NCI-H2196 treated with DMSO at 0.1 percent for 48 hours (cell line): ENCODE data around the gene CAMK2B.

ENCODE experiments used
- DNase-seq: peaks from one replicate; lab custom pipeline; 2025; ENCODE audit not compliant: unreplicated experiment; lab: John Stamatoyannopoulos, UW

The CAMK2B gene

DNA sequence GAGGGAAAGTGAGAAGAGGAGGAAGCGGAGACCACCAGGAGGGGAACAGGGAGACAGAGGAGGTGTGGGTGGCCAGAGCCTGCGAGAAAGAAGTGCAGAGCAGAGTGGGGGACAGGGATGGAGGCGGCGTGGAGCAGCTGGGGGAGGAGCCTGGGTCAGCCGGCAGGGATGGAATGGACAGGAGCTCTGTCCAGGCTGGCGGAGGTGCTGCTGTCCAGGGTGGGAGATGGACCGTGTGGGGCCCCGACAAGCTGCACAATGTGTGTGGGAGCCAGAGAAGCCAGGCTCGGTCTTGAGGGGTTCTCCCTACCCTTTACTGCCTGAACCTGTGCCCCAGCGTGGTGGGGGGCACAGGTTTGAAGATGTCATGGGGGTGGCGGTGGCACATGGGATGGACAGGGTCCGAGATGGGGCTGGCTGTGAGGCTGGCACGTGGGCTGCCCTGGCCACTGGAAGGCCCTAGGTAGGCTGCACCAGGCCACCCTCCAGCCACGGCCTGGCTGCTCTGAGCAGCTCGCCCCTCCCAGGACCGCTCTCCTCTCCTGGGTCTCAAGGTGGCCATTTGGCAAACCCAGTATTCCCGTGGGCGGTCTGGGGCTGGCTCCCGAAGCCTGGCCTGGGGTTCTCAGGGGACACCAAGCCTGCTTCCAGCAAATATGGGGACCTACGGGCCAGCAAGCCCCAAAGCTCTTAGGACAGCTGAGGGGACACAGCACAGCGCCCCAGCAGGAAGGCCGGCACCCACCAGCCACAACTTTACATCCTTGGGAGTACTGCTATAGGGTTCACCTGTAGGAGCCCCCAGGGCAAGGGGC is 92.3 kb downstream of the CAMK2B start:
- no peak for DNase-seq

DNA sequence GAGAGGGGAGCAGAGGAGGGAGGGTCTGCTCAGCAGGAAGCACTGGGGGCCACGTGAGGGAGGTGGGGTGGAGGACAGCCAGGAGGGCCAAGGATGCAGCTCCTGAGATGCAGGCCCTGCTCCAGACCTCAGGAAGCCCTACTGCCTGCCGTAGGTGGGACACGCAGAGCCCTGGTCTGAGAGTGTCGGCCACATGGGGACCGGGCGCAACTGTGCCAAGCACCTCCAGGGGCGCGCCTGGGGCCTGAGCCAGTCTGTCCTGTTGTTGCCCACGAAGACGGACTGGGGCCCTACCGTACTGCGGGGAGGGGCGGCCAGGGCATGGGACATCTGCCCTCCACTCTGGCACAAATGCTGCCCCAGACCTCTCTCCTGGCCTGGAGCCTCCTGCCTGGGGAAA is 93.0 kb downstream of the CAMK2B start:
- DNase-seq: no peak

- DNase-seq: no peak
Observed at GRCh38 chr7:44231088-44231487, 94.3 kb downstream of the CAMK2B start.

DNA sequence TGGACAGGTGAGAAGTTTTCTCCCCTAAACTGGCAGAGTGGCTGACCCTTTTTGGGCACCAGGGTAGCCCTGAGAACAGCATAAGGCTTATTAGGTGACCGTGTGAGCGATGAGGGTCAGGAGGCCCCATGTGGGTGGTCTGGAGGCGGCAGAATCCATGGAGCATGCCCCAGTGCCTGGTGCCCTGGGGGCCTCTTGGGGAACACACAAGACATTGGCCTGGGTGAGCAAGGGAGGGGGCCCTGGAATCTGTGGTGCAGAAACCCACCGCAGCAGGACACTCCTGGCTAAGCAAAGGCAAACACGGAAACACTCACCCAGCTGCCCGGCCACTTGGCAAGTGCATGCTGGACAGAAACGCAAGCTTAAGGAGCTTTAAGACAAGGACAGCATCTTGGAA is 95.1 kb downstream of the CAMK2B start:
- no peak for DNase-seq

DNA sequence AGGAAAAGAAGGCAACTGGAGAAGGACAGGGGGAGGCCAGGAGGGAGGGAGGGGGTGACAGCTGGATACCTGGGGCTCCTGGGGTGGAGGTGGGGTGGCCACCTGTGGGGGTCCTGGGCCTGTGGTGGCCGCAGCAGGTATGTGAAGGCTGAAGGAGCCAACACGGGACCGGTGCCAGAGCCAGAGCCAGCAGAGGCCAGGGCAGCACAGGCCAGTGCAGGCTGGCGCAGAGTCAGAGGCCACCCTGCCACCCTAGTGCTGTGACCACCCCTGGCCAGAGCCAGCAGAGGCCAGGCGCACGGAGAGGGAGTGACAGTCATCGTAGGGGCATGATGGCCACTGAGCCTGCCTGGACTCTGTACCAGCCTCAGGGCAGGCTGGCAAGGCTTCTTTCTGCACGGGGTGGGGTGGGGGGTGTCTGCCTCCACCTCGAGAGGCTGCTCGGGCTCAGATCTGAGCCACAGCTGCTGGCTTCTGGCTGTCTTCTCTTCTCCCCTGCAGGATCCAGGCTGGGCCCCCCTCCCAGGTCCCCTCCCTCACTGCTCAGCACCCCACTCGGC is 95.8 kb downstream of the CAMK2B start:
- no peak for DNase-seq

GRCh38 chr7:44228571-44229350 is 96.6 kb downstream of the CAMK2B start:
- no peak for DNase-seq

DNA sequence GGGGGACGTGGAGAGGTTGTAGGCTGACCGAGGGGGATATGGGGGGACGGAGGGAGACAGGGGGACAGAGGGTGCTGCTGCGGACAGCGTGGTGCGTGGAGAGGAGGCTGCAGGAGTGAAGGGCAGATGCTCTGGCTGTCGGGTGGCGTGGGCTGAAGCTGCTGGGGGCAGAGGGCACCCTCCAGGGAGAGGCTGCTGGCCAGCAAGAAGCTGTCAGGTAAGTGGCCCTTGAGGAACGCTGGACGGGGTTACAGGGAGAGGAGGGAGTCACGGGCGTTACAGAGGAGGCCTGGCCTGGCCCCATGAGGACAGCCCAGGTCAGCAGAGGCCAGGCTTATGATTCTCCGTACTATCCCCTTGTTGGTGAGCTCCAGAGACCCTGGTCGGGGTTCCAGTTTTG is 97.5 kb downstream of the CAMK2B start:
- no peak for DNase-seq

DNA sequence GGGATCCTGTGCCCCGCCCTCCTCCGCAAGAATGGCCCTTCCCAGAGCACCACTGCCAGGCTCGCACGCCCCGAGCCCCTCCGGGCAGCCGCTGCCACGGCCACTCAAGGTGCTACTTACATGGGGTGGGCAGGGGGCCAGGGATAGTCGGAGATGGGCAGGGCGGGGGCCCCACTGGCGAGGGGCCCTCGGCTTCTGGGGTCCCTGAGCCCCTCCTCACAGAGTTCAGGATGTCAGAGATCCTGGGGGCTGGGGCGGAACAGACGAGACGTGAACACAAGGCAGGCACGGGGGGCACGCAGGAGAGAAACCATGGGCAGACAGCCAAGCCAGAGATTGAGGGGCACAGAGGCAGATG is 99.0 kb downstream of the CAMK2B start:
- no peak for DNase-seq

DNA sequence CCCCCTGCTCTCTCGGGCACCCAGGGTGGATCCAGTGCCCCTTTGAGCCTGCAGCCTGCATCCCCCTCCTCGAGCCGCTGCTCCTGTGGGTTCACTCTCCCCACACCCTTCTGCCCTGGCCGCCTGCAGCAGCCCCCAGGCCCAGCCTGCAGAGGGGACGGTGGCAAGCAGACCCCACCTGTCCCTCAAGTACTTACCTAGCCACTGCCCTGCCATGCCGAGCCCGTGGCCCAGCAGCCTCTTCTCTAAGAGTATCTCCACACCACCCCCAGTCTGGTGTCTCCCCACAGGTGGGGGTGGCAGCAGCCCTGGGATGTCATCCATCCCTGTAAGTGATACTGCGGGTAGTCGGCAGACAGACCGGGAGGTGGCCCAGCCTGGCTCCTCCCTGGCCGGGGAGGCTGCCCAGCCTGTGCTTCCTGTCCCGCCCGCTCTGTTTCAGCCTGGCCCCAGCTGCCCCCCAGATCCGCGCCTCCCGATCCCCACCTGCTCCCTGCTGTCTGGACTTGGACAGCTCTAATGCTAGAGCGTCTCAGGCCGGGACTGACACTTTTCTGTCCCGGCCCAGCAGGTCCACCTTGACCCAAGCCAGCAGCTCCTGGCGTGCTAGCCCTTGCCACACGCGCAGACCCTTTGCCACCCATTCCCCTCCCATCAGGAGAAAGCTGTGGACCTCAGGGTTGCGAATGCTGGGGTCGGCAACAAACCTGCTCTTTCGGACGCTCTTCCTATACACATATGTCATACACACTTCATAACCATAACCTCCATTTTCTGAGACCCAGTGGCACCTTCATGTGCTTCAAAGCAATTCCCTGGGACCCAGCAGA is 99.6 kb downstream of the CAMK2B start:
- no peak for DNase-seq

- no peak for DNase-seq
Observed at GRCh38 chr7:44224974-44225565, 100.3 kb downstream of the CAMK2B start.

DNA sequence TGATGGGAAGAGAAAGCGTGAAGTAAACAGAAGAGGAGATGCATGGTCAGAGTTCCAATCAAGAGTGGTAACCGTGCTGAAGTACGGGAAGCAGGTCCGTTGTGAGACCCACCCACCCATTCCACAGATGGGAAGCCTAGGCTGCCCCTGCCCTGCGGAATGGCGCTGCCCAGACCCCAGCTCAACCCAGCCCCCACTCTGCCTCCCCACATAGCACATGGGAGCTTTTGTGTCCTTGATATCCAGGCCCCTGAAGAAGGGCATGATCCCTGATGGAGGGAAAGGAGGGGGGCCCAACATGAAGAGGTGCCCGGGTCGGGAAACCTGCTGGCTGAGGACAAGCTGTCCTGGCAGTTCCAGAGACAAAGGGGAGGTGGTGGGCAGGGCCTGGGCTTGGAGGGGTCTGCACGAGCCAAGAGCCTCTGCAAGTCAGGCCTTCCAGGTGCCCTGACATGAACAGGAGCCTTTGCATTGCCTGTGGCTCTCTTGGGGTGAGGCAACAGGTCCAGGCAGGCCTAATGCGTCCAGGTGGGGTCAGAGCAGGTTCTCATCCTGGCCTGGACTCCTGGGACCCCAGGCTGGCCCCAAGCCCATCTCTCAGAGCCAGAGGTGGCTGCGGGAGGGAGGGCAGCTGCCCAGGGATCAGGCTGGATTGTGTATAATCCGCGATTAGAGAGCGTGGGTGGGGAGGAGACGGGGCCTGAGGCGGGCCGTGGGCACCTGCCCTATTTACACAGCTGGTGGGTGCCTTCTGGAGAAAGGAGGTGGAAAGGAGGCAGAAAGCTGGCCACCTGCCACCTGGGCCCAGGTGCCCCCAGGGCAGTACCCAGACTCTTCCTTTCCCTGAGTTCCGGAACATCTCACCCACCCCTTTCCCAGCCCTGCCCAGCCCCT is 101.1 kb downstream of the CAMK2B start:
- peak; percentile 31 for DNase-seq

DNA sequence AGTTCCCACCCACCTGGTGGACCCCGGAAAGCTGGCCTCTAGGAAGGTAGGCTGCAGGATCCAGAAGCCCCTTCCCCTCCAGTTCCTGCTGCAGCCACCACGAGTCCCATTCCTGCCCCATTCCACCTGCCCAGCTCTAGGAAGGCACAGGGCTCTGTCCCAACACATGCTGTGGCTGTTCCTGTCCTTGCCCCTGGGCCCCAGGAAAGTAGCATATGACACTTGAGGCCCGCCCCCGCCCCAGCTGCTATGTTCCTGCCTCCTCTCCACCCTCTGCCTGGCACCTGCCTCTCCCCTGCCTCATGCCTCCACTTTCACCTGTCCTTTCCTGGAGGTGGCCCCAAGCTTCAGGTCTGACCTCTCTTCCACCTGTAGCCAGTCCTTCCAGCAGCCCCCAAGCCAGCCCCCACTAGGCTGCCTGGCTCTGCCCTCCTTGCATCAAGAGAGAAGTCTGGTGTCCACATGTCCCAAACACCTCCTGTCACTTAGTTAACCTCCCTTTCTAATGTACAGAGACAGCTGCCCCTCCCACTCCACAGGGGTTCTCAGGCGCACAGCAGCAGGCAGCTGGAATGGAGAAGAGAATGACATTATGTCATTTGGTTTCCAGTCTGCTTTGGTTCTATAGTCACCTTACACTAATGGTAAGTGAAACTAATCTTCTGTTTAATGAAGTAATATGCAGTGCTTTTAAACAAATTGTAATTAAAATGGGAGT is 101.9 kb downstream of the CAMK2B start:
- no peak for DNase-seq

GRCh38 chr7:44222776-44223261 is 102.6 kb downstream of the CAMK2B start:
- no peak for DNase-seq

DNA sequence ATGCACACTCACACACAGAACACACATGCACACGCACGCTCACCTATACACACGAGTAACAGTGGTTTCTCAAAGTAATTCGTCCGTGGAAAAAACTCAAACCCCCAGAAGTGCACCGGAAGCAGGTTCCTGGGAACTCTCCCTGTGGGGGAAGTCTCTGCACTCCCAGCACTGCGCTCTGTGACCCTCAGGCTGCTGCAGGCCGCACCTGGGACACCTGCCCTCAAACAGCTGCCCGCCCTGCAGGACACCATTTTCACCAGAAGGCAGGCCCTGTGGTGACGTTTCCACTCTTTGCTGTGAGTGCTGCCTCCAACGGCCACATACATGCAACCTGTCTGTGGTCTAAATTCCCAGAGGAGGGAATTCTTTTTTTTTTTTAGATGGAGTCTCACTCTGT is 103.3 kb downstream of the CAMK2B start:
- DNase-seq: no peak

DNA sequence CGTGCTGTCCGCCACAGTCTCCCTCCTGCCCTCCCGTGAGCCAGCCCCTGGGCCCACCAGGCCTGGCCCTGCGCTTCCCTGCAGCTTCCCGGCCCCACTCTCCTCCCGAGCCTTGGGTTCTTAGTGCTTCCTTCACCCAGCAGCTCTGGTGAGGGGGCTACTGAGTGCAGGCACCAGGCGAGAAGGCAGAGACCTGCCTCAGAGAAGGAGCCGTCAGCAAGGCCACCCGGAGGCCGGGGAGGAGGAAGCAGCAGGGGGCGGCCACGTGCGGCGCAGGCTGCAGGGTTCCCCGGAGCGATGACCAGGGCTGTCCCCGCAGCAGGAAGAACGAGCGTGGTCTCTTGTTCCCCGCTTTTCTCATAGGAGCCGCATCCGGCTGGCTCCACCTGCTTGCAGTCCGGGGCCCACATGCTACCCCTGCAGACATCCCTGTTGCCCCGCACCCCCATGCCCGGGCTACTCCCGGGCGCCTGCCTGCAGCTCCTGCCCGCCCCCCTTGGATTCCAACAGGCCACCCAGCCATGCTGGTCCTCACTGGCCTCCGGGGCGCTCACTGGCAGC is 104.1 kb downstream of the CAMK2B start:
- no peak for DNase-seq

DNA sequence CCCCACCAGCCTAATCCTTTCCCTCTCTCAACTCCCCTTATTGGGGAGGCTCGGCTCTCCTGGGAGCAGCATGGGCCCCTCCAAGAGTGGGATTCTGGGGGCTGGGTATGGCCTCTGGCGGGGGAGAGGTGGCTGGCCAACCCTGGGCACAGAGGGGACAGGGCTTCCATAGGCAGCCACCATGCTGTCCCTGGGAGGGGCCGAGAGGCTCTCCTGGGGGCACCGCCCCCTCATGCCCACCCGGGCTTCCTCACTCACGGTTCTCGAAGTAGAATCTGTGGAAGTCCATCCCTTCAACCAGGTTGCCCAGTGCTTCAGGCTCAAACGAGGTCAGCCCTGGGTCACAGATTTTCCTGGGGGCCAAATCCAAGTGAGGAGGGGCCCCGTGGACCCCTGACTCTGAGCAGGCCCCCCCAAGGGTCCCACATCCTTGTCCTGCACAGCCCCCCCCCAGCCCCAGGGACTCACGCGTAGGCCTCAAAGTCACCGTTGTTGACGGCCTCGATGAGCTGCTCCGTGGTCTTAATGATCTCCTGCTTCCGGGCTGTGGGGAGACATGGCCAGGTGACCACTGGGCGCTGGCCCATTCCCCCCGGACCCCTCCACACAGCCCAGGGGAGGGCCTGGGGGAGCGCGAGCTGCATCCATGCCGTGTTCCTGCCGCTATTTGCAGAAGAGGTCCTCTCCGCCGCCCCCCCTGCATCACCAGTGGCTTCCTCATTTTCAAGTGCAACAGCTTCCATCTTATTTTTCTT is 104.9 kb downstream of the CAMK2B start:
- DNase-seq: no peak

- no peak for DNase-seq
Observed at GRCh38 chr7:44220046-44220357, 105.4 kb downstream of the CAMK2B start.

DNA sequence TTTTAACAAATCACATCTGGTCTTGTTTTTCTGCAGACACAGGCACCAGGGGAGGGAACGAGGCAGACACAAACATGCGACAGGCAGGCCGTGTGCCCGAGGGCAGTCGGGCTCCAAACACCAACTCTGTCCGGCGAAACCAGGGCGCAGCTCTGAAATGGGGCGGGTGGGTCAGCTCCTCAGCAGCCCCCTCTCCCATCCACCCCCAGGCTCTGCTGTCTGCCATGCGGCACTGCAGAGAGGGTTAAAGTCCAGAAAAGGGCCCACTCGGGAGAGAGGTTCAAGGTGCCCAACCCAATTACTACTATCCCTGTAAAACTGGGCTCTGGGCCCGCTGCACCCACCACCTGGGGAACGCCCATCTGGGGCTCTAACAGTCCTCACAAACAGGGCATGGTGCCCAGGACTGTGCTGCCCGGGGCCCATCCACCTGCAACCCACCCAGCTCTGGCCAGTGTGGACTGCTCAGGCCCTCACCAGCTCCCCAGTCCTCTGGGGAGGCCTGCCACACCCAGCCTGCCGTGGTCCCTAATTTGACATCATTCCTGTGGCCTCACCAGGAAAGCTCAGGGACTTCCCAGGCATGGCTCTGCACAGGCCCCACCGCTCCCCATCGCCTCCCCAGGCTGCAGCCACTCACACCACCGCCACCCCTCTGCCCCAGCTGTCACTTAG is 105.9 kb downstream of the CAMK2B start:
- DNase-seq: no peak
